ENCODE data around the gene DNAJC16. TPM values are rescaled to one million over a fixed set of nuclear protein-coding genes. Genes with fewer than 3 reads are reported as not detected.

Gene DNAJC16
- total and polyA plus RNA-seq, 9 of the 15 experiments (the other 6 are each of a cell fraction or from before 2014, with no cell fraction given), result 6.9 to 16.8 (median 12.8) TPM

DNA sequence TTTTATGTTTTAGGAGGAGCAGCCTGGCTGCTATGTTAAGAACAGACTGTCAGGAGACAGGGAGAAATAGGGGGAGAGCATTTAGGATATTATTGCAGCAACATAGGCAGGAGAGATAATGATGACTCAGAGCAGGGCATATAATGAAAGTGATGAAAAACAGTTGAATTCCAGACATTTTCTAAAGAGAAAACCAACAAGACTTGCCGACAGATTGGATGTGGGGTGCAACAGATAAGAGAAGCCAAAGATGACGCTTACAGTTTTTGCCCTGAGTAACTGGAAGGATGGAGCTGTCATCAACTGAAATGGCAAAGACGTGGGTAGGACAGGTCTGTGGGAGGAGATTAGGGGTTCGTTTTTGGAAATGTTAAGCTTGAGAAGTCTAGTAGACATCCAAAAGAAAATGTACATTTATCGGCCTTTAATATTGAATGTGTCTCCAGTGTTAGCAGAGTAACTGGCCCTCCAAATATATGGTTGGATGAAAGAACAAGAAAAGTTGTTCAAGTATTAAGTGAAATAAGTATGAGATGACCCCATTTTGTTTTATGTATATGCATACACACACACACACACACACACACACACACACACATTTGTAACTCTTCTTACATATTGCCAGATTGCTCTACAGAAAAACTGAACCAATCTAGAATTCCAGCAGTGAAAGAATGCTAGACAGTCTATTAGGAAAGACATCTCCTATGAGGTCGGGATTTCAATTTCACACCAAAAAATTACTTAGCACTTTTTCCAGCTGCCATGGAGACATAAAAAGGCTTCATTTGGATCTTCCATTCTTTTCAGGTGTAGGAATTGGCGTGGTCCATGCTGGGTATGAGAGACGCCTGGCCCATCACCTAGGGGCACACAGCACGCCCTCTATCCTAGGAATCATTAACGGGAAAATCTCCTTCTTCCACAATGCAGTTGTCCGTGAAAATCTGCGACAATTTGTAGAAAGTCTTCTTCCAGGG, 17.2 kb downstream of the DNAJC16 start (continued):
- TF ChIP-seq, protein P1, sequence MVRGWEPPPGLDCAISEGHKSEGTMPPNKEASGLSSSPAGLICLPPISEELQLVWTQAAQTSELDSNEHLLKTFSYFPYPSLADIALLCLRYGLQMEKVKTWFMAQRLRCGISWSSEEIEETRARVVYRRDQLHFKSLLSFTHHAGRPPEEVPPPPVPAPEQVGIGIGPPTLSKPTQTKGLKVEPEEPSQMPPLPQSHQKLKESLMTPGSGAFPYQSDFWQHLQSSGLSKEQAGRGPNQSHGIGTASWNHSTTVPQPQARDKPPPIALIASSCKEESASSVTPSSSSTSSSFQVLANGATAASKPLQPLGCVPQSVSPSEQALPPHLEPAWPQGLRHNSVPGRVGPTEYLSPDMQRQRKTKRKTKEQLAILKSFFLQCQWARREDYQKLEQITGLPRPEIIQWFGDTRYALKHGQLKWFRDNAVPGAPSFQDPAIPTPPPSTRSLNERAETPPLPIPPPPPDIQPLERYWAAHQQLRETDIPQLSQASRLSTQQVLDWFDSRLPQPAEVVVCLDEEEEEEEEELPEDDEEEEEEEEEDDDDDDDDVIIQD (CRISPR knock-in tag; IDR thresholded peaks at IDR 0.05), result no peak
- no peak for TF ChIP-seq ZNF76 (CRISPR knock-in tag; IDR thresholded peaks at IDR 0.05; ENCODE audit: borderline replicate concordance)
- TF ChIP-seq KDM5B (IDR thresholded peaks at IDR 0.05; ENCODE audit: insufficient replicate concordance, low read depth, low read length), result no peak
- no peak for TF ChIP-seq PCBP2 (IDR thresholded peaks at IDR 0.05; ENCODE audit: low read depth, low read length, poor library complexity, severe bottlenecking)
- TF ChIP-seq ZNF507 (tag; conservative IDR thresholded peaks at IDR 0.05), result no peak
- peak; percentile 88 for TF ChIP-seq TOE1 (IDR thresholded peaks at IDR 0.05; ENCODE audit: borderline replicate concordance)
- TF ChIP-seq TOE1 (CRISPR knock-in tag; IDR thresholded peaks at IDR 0.05; ENCODE audit: borderline replicate concordance, low read depth), result no peak
- no peak for TF ChIP-seq ZNF445 (CRISPR knock-in tag; IDR thresholded peaks at IDR 0.05; ENCODE audit: low read depth)
- TF ChIP-seq MAZ (CRISPR knock-in tag; conservative IDR thresholded peaks at IDR 0.05 in 1 of 2, IDR thresholded peaks at IDR 0.05 in 1 of 2), result peak; percentile 19 to 66; a peak in 1 of 4 replicates
- no peak for TF ChIP-seq SRSF1 (IDR thresholded peaks at IDR 0.05; ENCODE audit: low read depth, low read length)
- TF ChIP-seq SRSF9 (IDR thresholded peaks at IDR 0.05; ENCODE audit: borderline replicate concordance, low read depth, low read length), result no peak
- no peak; the same call in 1 of the 2 replicates for TF ChIP-seq HSF4 (CRISPR knock-in tag; IDR thresholded peaks at IDR 0.05; ENCODE audit: borderline replicate concordance)
- TF ChIP-seq, protein P2, sequence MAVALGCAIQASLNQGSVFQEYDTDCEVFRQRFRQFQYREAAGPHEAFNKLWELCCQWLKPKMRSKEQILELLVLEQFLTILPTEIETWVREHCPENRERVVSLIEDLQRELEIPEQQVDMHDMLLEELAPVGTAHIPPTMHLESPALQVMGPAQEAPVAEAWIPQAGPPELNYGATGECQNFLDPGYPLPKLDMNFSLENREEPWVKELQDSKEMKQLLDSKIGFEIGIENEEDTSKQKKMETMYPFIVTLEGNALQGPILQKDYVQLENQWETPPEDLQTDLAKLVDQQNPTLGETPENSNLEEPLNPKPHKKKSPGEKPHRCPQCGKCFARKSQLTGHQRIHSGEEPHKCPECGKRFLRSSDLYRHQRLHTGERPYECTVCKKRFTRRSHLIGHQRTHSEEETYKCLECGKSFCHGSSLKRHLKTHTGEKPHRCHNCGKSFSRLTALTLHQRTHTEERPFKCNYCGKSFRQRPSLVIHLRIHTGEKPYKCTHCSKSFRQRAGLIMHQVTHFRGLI (CRISPR knock-in tag; IDR thresholded peaks at IDR 0.05), result no peak
- TF ChIP-seq, protein P3, sequence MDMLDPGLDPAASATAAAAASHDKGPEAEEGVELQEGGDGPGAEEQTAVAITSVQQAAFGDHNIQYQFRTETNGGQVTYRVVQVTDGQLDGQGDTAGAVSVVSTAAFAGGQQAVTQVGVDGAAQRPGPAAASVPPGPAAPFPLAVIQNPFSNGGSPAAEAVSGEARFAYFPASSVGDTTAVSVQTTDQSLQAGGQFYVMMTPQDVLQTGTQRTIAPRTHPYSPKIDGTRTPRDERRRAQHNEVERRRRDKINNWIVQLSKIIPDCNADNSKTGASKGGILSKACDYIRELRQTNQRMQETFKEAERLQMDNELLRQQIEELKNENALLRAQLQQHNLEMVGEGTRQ (CRISPR knock-in tag; IDR thresholded peaks at IDR 0.05), result no peak
- TF ChIP-seq FOXA3 (CRISPR knock-in tag; conservative IDR thresholded peaks at IDR 0.05 in 1 of 2, IDR thresholded peaks at IDR 0.05 in 1 of 2), result peak; percentile 17 to 45; a peak in 1 of 4 replicates
- TF ChIP-seq SMAD4 (CRISPR knock-in tag; conservative IDR thresholded peaks at IDR 0.05), result peak; percentile 96
- no peak for TF ChIP-seq ZNF347 (CRISPR knock-in tag; IDR thresholded peaks at IDR 0.05; ENCODE audit: low read depth)
- TF ChIP-seq, protein P4, sequence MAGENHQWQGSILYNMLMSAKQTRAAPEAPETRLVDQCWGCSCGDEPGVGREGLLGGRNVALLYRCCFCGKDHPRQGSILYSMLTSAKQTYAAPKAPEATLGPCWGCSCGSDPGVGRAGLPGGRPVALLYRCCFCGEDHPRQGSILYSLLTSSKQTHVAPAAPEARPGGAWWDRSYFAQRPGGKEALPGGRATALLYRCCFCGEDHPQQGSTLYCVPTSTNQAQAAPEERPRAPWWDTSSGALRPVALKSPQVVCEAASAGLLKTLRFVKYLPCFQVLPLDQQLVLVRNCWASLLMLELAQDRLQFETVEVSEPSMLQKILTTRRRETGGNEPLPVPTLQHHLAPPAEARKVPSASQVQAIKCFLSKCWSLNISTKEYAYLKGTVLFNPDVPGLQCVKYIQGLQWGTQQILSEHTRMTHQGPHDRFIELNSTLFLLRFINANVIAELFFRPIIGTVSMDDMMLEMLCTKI (IDR thresholded peaks at IDR 0.05; ENCODE audit: partially characterized antibody), result no peak
- TF ChIP-seq FOXM1 (IDR thresholded peaks at IDR 0.05; ENCODE audit: low read depth), result peak; percentile 95
- no peak for TF ChIP-seq FOXM1 (CRISPR knock-in tag; IDR thresholded peaks at IDR 0.05; ENCODE audit: low read depth)

Data from K562 (cell line).